Measurements from ENCODE around the gene TOM1.
A peak's percentile ranks its signal among the peaks of the same experiment; 100 is the strongest.

TOM1 gene

GRCh38 chr22:35318346-35319215 is 18.9 kb downstream of the TOM1 start:
- intact Hi-C loops (cut with DNase I) = no loop called here
- no peak for DNase-seq

DNA sequence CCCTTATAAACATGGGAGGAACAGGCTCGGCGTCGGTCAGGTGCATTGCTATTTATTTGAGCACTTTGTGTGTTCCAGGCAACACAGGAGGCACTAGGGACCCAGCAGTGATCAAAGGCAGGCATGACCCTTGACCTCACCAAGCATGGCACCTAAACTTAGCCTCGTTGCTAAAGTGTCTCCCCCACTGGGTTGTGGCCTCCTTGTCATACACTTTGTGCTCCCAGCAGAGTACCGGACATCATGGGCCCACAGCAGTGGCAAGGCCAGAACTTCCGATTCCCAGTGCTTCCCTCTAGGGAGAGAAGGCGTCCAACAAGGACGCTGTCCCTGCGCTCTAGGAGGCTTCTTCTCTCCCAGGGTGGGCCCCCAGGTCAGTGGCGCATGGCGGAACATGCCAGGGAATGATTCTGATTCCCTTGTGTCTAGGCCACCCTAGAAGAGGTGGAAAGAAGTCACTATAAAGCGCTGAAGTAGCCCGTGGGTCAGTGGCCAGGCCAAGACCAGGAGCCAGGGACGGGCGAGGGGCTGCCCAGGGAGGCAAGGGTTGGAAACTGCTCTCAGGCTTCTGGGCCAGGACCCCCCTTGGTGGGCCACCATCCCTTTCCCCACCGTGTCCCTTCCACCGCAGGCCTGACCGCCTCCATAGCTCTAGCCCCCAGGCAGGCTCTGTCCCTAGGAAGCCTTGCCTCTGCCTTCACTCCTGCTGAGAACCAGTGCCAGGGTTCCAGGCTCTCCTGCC is 19.7 kb downstream of the TOM1 start:
- DNase-seq = no peak
- intact Hi-C loops (cut with DNase I) = no loop called here

DNA sequence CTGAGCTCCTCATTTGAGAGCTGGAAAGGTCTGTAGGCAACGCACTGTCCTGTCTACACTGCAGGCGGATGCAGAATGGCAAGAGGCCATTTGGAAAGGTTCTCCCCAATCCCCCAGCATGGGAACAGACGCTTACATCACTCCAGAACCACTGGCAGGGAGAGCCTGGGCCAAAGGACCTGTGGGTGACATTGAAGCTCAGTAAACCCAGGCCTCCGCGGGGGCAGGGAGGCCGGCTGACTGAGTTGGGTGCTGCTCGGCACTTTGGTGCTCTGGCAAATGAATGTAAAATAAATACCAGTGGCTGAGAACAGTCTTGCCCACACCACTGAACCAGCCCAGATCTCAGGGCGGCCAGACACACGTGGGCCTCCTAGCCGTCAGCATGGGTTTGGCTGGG is 22.4 kb downstream of the TOM1 start:
- intact Hi-C loops (cut with DNase I) = no loop called here
- no peak for DNase-seq

GRCh38 chr22:35322893-35323292 is 23.2 kb downstream of the TOM1 start:
- intact Hi-C loops (cut with DNase I) = no loop called here

DNA sequence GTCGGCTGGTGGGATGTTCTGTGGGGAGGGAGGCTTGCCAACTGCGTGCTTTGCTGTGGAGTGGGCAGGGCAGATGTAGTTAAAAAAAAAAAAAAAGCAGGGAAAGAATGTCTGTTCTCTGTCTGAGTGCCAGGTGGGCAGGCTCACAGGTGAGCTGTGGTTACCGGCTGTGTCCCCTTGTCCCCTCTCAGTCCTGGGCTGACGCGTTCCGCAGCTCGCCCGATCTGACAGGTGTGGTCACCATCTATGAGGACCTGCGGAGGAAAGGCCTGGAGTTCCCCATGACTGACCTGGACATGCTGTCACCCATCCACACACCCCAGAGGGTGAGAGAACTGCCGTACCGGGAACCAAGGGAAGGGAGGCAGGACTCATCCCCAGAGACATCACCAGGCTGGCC is 23.6 kb downstream of the TOM1 start:
- DNase-seq = no peak
- intact Hi-C loops (cut with DNase I) = no loop called here

More at GRCh38 chr22:35322893-35323292, 23.2 kb downstream of the TOM1 start:
- DNase-seq = no peak

GRCh38 chr22:35324067-35324466 is 24.4 kb downstream of the TOM1 start:
- intact Hi-C loops (cut with DNase I) = no loop called here
- DNase-seq = no peak

- no peak for DNase-seq
- intact Hi-C loops (cut with DNase I) = no loop called here
Observed at GRCh38 chr22:35324762-35325161, 25.1 kb downstream of the TOM1 start.

DNA sequence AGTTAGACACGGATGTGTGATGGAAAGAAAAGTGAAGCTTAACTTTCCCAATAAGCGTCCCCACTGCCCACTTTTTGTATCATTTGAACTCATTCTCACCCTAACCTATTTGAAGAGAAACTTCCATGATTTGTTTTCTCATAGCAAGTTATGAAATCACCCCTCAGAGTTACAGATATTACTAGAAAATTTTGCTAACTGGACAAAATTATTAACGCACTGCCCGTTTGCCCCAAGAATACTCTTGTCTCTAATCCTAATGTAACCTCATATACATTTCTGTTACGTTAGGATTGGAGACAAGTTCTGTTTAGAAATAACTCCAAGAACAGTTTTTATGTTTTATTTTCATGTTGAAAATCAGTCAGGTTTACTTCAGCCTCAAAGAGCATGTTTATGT is 25.5 kb downstream of the TOM1 start:
- DNase-seq = no peak
- intact Hi-C loops (cut with DNase I) = no loop called here

DNA sequence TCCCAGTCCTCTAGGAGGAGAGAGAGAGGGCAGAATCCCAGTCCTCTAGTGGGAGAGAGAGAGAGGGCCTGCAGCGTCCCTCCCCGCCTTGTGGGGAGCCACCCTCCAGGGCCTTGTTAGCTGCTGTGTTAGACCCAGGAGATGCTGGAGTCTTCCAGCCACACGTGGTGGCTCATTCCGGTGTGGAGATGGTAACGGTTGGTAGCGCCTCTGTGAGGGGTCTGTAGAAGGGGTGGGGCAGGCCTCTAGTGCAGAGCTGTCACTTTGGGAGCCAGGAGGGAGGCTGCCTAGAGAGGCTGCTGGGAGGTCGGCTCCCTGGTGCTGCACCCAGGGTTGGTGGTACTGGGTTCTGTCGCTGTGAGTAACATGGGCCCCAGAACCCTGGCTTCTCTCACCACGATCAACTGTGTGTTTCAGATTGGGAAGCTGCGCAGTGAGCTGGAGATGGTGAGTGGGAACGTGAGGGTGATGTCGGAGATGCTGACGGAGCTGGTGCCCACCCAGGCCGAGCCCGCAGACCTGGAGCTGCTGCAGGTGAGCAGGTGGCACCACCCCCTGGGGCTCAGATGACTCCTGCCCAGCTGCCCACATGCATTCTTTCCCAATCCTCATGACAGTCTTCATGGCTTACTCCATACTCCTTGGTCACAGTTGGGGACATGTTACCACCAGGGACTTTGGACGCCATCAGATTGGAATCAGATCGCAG is 27.3 kb downstream of the TOM1 start:
- DNase-seq = no peak

DNA sequence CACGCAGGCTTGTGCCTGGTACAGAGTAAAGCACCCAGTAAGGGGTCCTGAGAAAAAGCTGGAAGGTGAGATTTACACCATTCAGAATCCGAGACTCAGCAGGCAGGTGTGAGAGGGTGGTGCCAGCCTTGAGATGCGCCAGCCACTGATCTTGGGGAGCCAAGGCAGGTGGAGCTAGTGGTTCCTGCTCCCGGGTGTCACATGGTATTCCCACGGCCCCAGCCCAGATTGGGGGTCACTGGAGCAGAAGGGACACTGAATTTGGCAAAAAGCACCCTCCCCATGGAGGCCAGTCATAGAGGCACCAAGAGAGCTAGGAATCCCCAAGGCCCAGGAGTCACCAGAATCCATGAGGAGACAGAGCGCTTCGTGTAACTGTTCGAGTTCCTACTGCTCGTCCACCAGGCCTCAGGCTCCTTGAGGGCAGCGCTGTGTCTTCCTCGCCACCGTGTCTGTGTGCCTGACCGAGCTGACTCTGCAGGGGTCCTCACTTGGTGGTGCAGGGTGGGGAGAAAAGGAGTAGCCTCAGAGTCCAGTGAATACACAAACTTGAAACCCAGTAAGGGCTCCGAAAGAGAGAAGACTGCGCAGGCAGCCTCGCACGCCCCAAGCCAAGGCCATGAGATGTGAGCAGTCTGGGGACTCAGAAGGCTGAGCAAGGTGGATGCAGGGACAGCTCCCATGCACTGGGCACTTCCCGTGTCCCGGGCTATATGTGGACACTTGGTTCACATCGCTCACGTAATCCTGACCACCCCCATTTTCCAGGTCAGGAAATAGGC is 28.2 kb downstream of the TOM1 start:
- DNase-seq = no peak
- intact Hi-C loops (cut with DNase I) = no loop called here

More for the DNA sequence above, 27.3 kb downstream of the TOM1 start:
- intact Hi-C loops (cut with DNase I) = no loop called here

DNA sequence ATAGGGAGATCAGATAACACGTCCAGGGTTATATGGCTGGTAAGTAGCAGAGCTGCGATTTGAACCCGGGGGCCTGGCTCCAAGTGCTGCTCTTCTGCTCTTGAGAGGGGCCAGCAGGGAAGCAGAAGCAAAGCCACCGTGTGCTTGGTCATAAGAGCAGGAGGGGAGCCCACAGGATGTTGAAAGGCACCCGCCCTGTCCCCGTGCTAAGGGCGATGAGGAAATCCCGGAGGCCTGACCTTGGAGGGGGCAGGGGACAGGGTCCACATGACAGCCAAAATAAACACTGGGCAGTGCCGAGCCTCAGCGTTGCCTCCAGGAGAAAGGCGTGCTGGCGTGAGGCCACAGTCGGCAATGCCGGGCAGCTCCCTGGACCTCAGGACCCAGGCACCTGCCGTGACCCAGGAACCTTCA is 28.8 kb downstream of the TOM1 start:
- intact Hi-C loops (cut with DNase I) = no loop called here
- no peak for DNase-seq

DNA sequence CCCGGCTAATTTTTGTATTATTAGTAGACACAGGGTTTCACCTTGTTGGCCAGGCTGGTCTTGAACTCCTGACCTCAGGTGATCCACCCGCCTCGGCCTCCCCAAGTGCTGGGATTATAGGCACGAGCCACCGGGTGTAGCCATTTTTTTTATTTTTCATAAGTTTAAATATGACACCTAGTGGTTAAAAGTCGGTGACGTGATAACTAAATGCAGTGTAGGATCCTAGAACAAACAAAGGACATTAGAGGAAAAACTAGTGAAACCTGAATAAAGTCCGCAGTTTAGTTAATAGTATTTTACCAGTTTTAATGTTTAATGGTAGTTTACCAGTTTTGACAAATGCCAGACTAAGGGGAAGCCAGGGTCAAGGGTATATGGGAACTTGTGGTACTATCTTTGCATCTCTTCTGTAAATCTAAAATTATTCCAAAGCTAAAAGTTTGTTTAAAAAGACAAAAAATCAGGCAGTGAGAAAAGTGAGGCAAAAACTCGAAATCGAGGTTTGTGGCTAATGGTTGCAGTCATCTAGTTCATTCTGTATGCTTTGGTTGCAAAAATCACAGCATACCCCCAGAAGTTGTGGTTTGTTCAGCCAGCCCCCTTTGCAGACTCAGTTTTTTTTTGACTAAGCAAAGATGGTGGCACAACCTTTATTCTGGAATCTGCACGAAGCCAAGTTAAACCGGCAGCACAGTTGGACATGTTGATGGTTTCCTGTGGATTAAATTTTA is 29.6 kb downstream of the TOM1 start:
- intact Hi-C loops (cut with DNase I) = no loop called here
- no peak for DNase-seq

DNA sequence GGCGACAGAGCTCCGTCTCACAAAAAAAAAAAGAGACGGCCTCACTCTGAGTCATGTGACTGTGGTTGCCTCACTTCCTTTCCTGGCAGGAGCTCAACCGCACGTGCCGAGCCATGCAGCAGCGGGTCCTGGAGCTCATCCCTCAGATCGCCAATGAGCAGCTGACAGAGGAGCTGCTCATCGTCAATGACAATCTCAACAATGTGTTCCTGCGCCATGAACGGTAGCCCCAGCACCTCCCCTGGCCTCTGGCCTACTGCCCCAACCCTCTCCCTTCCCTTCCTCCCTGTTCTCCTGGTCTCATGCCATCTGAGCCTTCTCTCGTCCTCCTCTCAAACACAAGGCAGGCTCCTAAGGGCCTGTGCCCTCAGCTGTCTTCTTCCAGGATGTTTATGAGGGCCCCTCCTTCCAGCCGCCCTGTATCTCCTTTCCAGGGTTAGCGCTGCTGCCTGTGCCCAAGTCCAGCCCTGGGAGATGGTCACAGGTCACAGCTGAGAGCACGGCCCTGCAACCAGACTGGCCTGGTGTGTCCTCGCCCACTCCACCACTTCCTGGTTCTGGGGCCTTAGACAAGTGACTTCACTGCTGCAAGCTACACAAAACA is 30.7 kb downstream of the TOM1 start:
- intact Hi-C loops (cut with DNase I) = no loop called here
- DNase-seq = peak in 16 of 42 donors; percentile 22 to 65 (median 41)

DNA sequence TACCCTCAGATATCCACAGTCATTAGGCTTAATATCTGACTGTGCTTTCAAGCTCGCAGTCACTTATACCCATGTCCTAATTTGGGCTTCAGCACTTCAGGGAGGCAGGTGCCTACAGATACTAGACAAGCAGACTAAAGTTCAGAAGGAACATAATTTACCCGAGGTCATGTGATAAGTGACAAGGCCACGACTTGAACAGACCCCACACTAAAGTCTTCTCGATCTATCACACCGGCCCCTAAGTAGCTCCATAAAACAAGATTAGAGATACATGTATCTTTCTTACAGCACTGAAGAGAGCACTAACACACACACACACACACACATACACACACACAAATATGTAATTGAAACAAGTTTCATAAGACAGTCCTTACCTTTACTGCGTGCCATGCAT is 32.6 kb downstream of the TOM1 start:
- intact Hi-C loops (cut with DNase I) = no loop called here
- no peak for DNase-seq

- no peak for DNase-seq
Observed at GRCh38 chr22:35333220-35333619, 33.5 kb downstream of the TOM1 start.

DNA sequence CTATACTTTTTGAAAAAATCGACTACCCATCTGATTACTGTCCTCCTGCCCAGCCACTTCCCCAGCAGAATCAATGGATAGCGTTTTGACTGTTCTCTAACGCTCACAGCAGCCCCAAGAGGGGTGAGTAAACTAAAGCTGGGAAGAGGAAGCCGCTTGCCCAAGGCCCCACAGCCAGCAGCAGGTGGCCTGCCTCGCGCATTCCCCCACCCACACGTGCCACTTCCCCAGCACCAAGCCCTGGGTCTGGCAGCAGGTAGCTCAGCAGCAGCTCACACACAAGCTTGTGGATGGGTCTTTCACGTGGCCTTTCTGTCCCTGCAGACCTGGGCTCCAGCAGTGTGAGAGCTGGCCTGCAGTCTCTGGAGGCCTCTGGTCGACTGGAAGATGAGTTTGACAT is 34.3 kb downstream of the TOM1 start:
- intact Hi-C loops (cut with DNase I) = no loop called here
- DNase-seq = no peak

More at GRCh38 chr22:35333220-35333619, 33.5 kb downstream of the TOM1 start:
- intact Hi-C loops (cut with DNase I) = no loop called here

GRCh38 chr22:35335468-35335867 is 35.8 kb downstream of the TOM1 start:
- no peak for DNase-seq
- intact Hi-C loops (cut with DNase I) = no loop called here

All from head of caudate nucleus (tissue), 42 donors.